ENCODE measurements around the gene SLC13A3.

- TF ChIP-seq EP300 (IDR thresholded peaks at IDR 0.05) = no peak
- no peak for TF ChIP-seq EHMT2 (IDR thresholded peaks at IDR 0.05; ENCODE audit: low read depth)
- TF ChIP-seq CTCF (IDR thresholded peaks at IDR 0.05) = no peak
- TF ChIP-seq MAZ (IDR thresholded peaks at IDR 0.05; ENCODE audit: borderline replicate concordance, low read depth, low read length) = no peak
- TF ChIP-seq USF2 (IDR thresholded peaks at IDR 0.05) = no peak
- no peak for TF ChIP-seq SMC3 (IDR thresholded peaks at IDR 0.05)
- TF ChIP-seq MAX (IDR thresholded peaks at IDR 0.05) = no peak
- TF ChIP-seq POLR2AphosphoS2 (conservative IDR thresholded peaks at IDR 0.05; ENCODE audit: low read length) = no peak
- no peak for TF ChIP-seq KDM5A (IDR thresholded peaks at IDR 0.05)
- TF ChIP-seq ELK1 (IDR thresholded peaks at IDR 0.05; ENCODE audit: low read depth, low read length) = no peak
Measured at GRCh38 chr20:46627234-46627633, 24.0 kb downstream of the SLC13A3 start.
